WERI-Rb-1 (cell line): Measurements from ENCODE around the gene SLC26A8.

ENCODE experiments used
- DNase-seq: peaks from one replicate; pipeline ENCODE4 v3.0.0-alpha.2; 2020
- H3K27ac ChIP-seq: fragments of 250-450 bp; sonication (Bioruptor Pico); 2 replicates; pipeline ENCODE4 v1.5.1; 2020; ENCODE audit warnings: mild to moderate bottlenecking, moderate library complexity
- H3K27me3 ChIP-seq: fragments of 250-450 bp; sonication (Bioruptor Pico); 2 replicates; pipeline ENCODE4 v1.5.1; 2021; ENCODE audit warnings: mild to moderate bottlenecking, low read depth, moderate library complexity; ENCODE audit not compliant: insufficient read depth, severe bottlenecking
- H3K36me3 ChIP-seq: fragments of 250-450 bp; sonication (Bioruptor Pico); 2 replicates; pipeline ENCODE4 v1.5.1; 2020; ENCODE audit warnings: mild to moderate bottlenecking, moderate library complexity
- H3K4me3 ChIP-seq: 2 replicates; pipeline ENCODE4 v1.5.1; 2011; ENCODE audit warnings: low read depth, mild to moderate bottlenecking, control low read depth, low read length
- H3K9me3 ChIP-seq: fragments of 250-450 bp; sonication (Bioruptor Pico); 2 replicates; pipeline ENCODE4 v1.5.1; 2021; ENCODE audit warnings: mild to moderate bottlenecking, moderate library complexity; ENCODE audit not compliant: severe bottlenecking
- CTCF ChIP-seq: IDR thresholded peaks from 2 replicates; pipeline ENCODE4 v1.5.1; 2011; ENCODE audit warnings: low read depth, mild to moderate bottlenecking, control low read depth, inconsistent platforms, low read length

SLC26A8 gene

GRCh38 chr6:36028877-36029324, 4.5 kb upstream of the SLC26A8 start:
- no peaks in the 10 kb centered on the region for H3K9me3 ChIP-seq
- TF ChIP-seq CTCF: no peak
- peak overlapping the region; percentile 94 for H3K27ac ChIP-seq
- peak overlapping the region; percentile 66 for H3K4me3 ChIP-seq
- H3K36me3 ChIP-seq: peaks cover 15% of the 10 kb centered on the region
- peak; percentile 64 for DNase-seq
- no peaks in the 10 kb centered on the region for H3K27me3 ChIP-seq

- peak; percentile 69 for DNase-seq
- Histone ChIP-seq H3K36me3 (peaks cover 15% of the 10 kb centered on the region), H3K27ac (peak overlapping the region; percentile 94), H3K27me3 (no peaks in the 10 kb centered on the region), H3K4me3 (peak overlapping the region; percentile 66), H3K9me3 (no peaks in the 10 kb centered on the region)
- TF ChIP-seq CTCF: no peak
Observed at GRCh38 chr6:36028088-36028876, 3.8 kb upstream of the SLC26A8 start.

GRCh38 chr6:36027501-36028087, 3.2 kb upstream of the SLC26A8 start, which contains the start of gene MAPK14:
Gene MAPK14, plus strand, starts transcription at chr6:36027808. Its CDS starts 350 bp downstream, at chr6:36028158.
- H3K36me3 ChIP-seq: peaks cover 15% of the 10 kb centered on the region
- H3K27me3 ChIP-seq: no peaks in the 10 kb centered on the region
- peak; percentile 98 for TF ChIP-seq CTCF
- peak; percentile 100 for DNase-seq
- H3K4me3 ChIP-seq: peak within 1 kb of the TSS; percentile 66
- peak within 1 kb of the TSS; percentile 94 for H3K27ac ChIP-seq
- no peaks in the 10 kb centered on the region for H3K9me3 ChIP-seq

GRCh38 chr6:36025932-36026327, 1.5 kb upstream of the SLC26A8 start:
- Histone ChIP-seq H3K9me3 (no peaks in the 10 kb centered on the region), H3K27ac (no peak overlapping the region), H3K36me3 (peaks cover 8% of the 10 kb centered on the region), H3K27me3 (no peaks in the 10 kb centered on the region), H3K4me3 (no peak overlapping the region)
- DNase-seq: no peak
- TF ChIP-seq CTCF: no peak

- TF ChIP-seq CTCF: no peak
- no peaks in the 10 kb centered on the region for H3K9me3 ChIP-seq
- H3K27me3 ChIP-seq: no peaks in the 10 kb centered on the region
- H3K27ac ChIP-seq: no peak overlapping the region
- peaks cover 8% of the 10 kb centered on the region for H3K36me3 ChIP-seq
- no peak overlapping the region for H3K4me3 ChIP-seq
- DNase-seq: no peak
Observed at GRCh38 chr6:36025260-36025931, 955 bp upstream of the SLC26A8 start.
